ENCODE data around the gene UBTD2.

UBTD2 gene

DNA sequence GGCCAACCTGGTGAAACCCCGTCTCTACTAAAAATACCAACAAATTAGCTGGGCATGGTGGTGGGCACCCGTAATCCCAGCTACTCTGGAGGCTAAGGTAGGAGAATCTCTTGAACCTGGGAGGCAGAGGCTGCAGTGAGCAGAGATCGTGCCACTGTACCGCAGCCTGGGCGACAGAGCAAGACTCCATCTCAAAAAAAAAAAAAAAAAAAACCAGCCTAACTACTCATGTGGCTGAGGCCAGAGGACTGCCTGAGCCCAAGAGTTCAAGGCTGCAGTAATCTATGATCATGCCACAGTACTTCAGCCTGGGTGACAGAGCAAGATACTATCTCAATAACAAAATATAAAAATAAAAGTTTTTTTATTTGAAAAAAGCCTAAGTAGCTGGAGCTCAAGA is 3.2 kb downstream of the UBTD2 start:
- ATAC-seq (no peak), DNase-seq (no peak)
- Mint-ChIP-seq H3K27ac (no peak overlapping the region), H3K27me3 (peaks cover 2% of the 10 kb centered on the region), H3K4me3 (no peak overlapping the region), H3K4me1 (peaks cover 43% of the 10 kb centered on the region), H3K9me3 (peaks cover 0 to 5% of the 10 kb centered on the region in 2 donors)

DNA sequence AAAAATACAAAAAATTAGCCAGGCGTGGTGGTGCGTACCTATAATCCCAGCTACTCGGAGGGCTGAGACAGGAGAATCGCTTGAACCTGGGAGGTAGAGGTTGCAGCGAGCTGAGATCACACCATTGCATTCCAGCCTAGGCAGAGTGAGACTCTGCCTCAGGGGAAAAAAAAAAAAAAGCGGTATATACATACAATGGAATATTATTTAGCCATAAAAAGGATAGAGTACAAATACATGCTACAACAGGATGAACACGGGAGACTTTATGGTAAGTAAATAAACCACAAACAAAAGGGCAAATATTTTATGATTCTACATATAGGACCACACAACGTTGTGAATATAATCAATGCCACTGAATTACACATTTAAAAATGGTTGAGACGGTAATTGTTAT is 5.2 kb downstream of the UBTD2 start:
- Mint-ChIP-seq H3K4me3 (no peak overlapping the region), H3K9me3 (peaks cover 0 to 9% of the 10 kb centered on the region in 2 donors), H3K27me3 (no peaks in the 10 kb centered on the region), H3K4me1 (peaks cover 59% of the 10 kb centered on the region), H3K27ac (no peak overlapping the region)
- ATAC-seq (no peak), DNase-seq (no peak)

- no peak overlapping the region for H3K4me3 Mint-ChIP-seq
- H3K9me3 Mint-ChIP-seq, result peaks cover 0 to 9% of the 10 kb centered on the region in 2 donors
- DNase-seq (no peak), ATAC-seq (no peak)
- peaks cover 42% of the 10 kb centered on the region for H3K4me1 Mint-ChIP-seq
- no peaks in the 10 kb centered on the region for H3K27me3 Mint-ChIP-seq
- H3K27ac Mint-ChIP-seq, result no peak overlapping the region
Observed at GRCh38 chr5:172276214-172276613, 7.3 kb downstream of the UBTD2 start.

DNA sequence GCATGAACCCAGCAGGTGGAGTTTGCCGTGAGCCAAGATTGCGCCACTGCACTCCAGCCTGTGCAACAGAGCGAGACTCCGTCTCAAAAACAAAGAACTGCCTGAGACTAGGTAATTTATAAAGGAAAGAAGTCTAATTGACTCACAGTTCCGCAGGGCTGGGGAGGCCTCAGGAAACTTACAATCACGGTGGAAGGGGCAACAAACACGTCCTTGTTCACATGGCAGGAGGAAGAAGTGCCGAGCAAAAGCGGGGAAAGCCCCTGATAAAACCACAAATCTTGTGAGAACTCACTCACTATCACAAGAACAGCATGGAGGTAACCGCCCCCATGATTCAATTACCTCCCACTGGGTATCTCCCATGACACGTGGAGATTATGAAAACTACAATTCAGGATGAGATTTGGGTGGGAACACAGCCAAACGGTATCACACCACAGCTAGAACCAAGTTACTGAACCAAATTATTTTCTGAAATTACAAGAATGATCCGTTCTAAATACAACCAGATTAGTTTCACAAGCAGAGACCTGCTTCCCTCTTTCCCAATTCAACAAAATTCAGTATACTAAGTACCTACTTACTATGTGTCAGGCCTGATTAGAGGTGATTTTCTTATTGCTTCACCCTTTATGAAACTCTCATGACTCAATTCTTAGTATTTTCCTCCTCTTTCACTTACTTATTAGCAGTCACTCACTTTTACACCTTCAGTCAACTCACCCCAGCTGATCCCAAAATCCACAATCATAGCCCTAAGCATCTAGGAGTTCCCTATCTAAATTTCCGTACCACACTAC is 8.4 kb downstream of the UBTD2 start:
- Mint-ChIP-seq H3K4me3 (peak overlapping the region; percentile 34 to 40), H3K27me3 (no peaks in the 10 kb centered on the region), H3K27ac (peak overlapping the region; percentile 16 to 63), H3K9me3 (peaks cover 0 to 9% of the 10 kb centered on the region in 2 donors), H3K4me1 (peaks cover 40% of the 10 kb centered on the region)
- DNase-seq, result peak; percentile 35 to 59
- ATAC-seq, result peak; percentile 87

DNA sequence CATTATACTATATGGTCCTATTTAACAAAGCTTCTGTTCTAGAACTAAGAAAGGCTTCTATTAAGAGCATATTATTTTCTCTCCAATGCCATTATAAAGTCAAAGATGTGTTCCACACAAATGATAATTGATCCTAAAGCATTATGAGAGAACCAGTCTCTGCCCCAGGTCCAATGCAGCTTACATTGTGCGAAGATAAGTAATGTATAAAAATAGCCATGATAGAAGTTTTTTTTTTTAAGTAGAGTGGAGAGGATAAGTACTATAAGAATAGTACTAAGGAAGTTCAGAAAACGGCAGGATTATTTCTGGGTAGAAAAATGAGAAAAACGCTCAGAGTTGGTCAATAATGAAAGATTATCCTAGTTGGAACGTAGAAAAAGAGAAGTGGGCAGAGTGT is 15.6 kb downstream of the UBTD2 start:
- Mint-ChIP-seq H3K27ac (no peak overlapping the region), H3K27me3 (no peaks in the 10 kb centered on the region), H3K9me3 (no peaks in the 10 kb centered on the region), H3K4me3 (no peak overlapping the region), H3K4me1 (peaks cover 22% of the 10 kb centered on the region)
- ATAC-seq, result no peak
- DNase-seq, result no peak

- no peaks in the 10 kb centered on the region for H3K27me3 Mint-ChIP-seq
- no peak for ATAC-seq
- H3K4me3 Mint-ChIP-seq, result no peak overlapping the region
- DNase-seq, result no peak
- peaks cover 22% of the 10 kb centered on the region for H3K4me1 Mint-ChIP-seq
- no peak overlapping the region for H3K27ac Mint-ChIP-seq
- H3K9me3 Mint-ChIP-seq, result no peaks in the 10 kb centered on the region
Observed at GRCh38 chr5:172266676-172267092, 16.9 kb downstream of the UBTD2 start.

DNA sequence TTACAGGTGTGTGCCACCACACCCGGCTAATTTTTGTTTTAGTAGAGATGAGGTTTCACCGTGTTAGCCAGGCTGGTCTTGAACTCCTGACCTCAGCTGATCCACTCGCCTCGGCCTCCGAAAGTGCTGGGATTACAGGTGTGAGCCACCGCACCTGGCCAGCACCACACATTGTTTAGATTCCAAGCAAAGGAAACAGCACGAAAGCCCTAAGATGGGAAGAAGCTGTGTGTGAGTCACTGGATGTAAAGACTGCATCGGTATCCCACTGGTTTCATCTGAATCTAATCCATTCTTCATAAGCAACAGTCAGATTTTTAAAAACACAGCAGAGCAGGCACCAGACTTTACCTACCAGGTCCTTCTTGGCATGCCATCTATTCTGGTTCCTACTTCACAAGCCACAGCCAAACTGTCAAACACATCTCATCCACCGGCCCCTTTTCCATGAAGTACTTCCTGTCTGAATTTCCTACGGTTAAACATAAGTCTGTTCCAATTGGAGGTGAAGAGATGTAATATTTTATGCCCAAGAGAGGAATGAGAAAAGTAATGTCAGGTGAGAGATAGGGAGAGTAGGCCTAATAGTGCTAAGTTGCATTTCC is 17.4 kb downstream of the UBTD2 start:
- H3K9me3 Mint-ChIP-seq, result no peaks in the 10 kb centered on the region
- H3K4me1 Mint-ChIP-seq, result peaks cover 22% of the 10 kb centered on the region
- H3K27me3 Mint-ChIP-seq, result no peaks in the 10 kb centered on the region
- ATAC-seq (no peak), DNase-seq (no peak)
- H3K4me3 Mint-ChIP-seq, result no peak overlapping the region
- no peak overlapping the region for H3K27ac Mint-ChIP-seq

GRCh38 chr5:172264815-172265395 is 18.7 kb downstream of the UBTD2 start:
- H3K27me3 Mint-ChIP-seq, result no peaks in the 10 kb centered on the region
- ATAC-seq (no peak), DNase-seq (no peak)
- H3K4me1 Mint-ChIP-seq, result peaks cover 22% of the 10 kb centered on the region
- no peak overlapping the region for H3K4me3 Mint-ChIP-seq
- no peaks in the 10 kb centered on the region for H3K9me3 Mint-ChIP-seq
- H3K27ac Mint-ChIP-seq, result no peak overlapping the region

DNA sequence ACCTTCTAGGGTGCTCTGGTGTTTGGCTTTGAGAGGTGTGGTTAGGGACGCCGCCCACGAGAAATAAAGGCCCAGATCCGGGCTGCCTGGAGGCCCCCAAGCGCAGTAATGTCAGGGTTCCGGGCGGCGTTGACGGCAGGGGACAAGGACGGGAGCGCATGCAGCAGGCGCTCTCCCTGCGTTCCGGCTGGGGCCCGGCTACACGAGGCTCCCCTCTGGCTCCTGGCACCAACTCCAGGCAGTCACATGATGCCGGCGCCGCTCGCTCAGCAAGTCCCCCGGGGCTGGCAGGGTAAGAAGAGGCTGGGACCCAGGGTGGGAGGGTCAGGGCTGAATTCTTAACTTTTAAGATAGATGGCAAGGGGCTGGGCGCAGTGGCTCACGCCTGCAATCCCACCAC is 28.1 kb downstream of the UBTD2 start:
- H3K9me3 Mint-ChIP-seq, result peaks cover 31 to 38% of the 10 kb centered on the region in 2 donors
- no peak overlapping the region for H3K4me3 Mint-ChIP-seq
- no peak overlapping the region for H3K27ac Mint-ChIP-seq
- H3K27me3 Mint-ChIP-seq, result no peaks in the 10 kb centered on the region
- H3K4me1 Mint-ChIP-seq, result no peaks in the 10 kb centered on the region
- DNase-seq (no peak), ATAC-seq (no peak)

- no peak for DNase-seq
- ATAC-seq, result no peak
- Mint-ChIP-seq H3K4me3 (no peak overlapping the region), H3K27ac (no peak overlapping the region), H3K9me3 (peaks cover 20 to 35% of the 10 kb centered on the region in 2 donors), H3K4me1 (no peaks in the 10 kb centered on the region), H3K27me3 (no peaks in the 10 kb centered on the region)
Observed at GRCh38 chr5:172252501-172252900, 31.1 kb downstream of the UBTD2 start.

GRCh38 chr5:172251419-172251818 is 32.1 kb downstream of the UBTD2 start:
- ATAC-seq (no peak), DNase-seq (no peak)
- H3K27ac Mint-ChIP-seq, result no peak overlapping the region
- H3K4me1 Mint-ChIP-seq, result peaks cover 5% of the 10 kb centered on the region
- H3K9me3 Mint-ChIP-seq, result peaks cover 12 to 28% of the 10 kb centered on the region in 2 donors
- H3K27me3 Mint-ChIP-seq, result no peaks in the 10 kb centered on the region
- no peak overlapping the region for H3K4me3 Mint-ChIP-seq

DNA sequence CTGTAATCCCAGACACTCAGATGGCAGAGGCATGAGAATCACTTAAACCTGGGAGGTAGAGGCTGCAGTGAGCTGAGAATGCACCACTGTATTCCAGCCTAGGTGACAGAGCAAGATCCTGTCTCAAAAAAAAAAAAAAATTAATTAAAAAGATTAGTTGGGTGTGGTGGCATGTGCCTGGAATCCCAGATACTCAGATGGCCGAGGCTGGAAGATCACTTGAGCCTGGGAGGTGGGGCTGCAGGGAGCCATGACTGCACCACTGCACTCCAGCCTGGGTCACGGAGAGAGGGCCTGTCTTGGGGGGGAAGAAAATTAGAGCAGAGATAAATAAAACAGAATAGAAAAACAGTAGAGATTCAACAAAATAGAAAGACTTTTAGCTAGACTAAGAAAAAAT is 34.9 kb downstream of the UBTD2 start:
- no peak overlapping the region for H3K4me3 Mint-ChIP-seq
- DNase-seq (no peak), ATAC-seq (no peak)
- peaks cover 12% of the 10 kb centered on the region for H3K4me1 Mint-ChIP-seq
- H3K9me3 Mint-ChIP-seq, result peaks cover 12 to 18% of the 10 kb centered on the region in 2 donors
- no peaks in the 10 kb centered on the region for H3K27me3 Mint-ChIP-seq
- H3K27ac Mint-ChIP-seq, result no peak overlapping the region

DNA sequence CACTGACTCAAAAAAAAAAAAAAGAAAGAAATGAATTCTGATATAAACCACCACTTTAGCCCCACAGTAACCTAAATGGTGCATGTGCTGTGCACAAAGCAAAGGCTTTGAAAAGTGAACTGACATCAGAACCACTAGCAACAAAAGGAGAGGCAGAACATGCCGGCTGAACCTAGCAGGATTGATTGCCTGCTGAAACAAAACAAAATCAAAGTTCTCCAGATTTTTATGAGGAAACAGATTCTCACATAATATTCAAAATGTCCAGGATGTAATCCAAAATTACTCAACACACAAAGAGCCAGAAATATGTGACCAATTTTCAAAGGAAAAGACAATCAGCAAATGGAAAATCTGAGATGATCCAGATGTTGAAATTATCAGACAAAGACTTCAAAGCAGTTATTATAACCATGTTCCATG is 37.9 kb downstream of the UBTD2 start:
- H3K4me1 Mint-ChIP-seq, result peaks cover 20% of the 10 kb centered on the region
- no peak overlapping the region for H3K27ac Mint-ChIP-seq
- DNase-seq, result no peak
- no peaks in the 10 kb centered on the region for H3K27me3 Mint-ChIP-seq
- H3K9me3 Mint-ChIP-seq, result peaks cover 3 to 8% of the 10 kb centered on the region in 2 donors
- ATAC-seq, result no peak
- H3K4me3 Mint-ChIP-seq, result no peak overlapping the region

- no peak overlapping the region for H3K4me3 Mint-ChIP-seq
- ATAC-seq (no peak), DNase-seq (no peak)
- H3K9me3 Mint-ChIP-seq, result peaks cover 3 to 8% of the 10 kb centered on the region in 2 donors
- no peak overlapping the region for H3K27ac Mint-ChIP-seq
- no peaks in the 10 kb centered on the region for H3K27me3 Mint-ChIP-seq
- peaks cover 20% of the 10 kb centered on the region for H3K4me1 Mint-ChIP-seq
Observed at GRCh38 chr5:172245046-172245445, 38.5 kb downstream of the UBTD2 start.

DNA sequence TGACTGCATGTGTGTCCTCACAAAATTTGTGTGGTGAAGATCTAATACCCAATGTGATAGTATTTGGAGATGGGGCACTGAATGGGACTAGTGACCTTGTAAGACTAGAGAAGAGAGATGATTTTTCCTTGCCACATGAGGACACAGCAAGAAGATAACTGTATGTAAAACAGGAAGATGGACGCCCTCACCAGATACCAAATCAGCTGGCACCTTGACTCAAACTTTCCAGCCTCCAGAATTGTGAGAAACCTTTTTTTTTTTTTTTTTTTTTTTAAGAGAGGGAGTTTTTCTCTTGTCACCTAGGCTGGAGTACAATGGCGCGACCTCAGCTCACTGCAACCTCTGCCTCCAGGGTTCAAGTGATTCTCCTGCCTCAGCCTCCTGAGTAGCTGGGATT is 40.3 kb downstream of the UBTD2 start:
- DNase-seq (no peak), ATAC-seq (no peak)
- Mint-ChIP-seq H3K27ac (no peak overlapping the region), H3K27me3 (no peaks in the 10 kb centered on the region), H3K4me3 (no peak overlapping the region), H3K4me1 (peaks cover 38% of the 10 kb centered on the region), H3K9me3 (no peaks in the 10 kb centered on the region)

DNA sequence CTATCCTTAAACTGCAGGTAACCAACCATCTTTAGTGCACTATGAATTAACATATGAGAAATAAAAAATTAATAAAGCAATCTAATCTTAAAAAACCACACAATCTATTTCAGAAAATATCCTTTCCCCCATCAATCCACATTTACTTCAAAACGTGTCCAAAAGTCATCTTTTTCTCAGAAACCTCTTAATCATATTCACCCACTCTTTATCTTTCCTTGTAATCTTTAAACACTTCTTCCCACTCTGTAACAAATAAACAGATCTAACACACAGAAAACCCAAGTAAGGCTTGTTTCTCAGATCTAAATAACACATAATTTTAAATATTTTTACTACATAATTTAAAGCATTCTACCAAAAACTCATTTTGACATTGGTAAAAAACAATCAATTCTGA is 45.2 kb downstream of the UBTD2 start:
- Mint-ChIP-seq H3K27ac (no peak overlapping the region), H3K9me3 (no peaks in the 10 kb centered on the region), H3K4me1 (peaks cover 58% of the 10 kb centered on the region), H3K27me3 (no peaks in the 10 kb centered on the region), H3K4me3 (no peak overlapping the region)
- no peak for ATAC-seq
- DNase-seq, result no peak
